ENCODE data around the gene RPRD1A.

RPRD1A gene

GRCh38 chr18:35962320-35962719 lies 105.0 kb downstream of the RPRD1A start:
- DNase-seq: no peak

DNA sequence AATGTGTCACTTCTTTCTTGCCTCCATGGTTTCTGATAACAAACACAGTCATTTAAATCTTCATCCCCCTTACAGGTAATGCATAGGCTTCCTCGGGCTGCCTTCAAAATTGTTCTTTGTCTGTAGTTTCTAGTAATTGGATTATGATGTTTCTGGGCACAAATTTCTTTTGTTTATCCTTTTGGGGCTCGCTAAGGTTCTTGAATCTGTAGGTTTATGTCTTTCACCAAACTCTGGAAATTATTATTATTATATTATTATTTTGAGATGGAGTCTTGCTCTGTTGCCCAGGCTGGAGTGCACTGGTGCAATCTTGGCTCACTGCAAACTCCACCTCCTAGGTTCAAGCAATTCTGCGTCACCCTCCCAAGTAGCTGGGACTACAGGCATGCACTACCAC lies 111.1 kb downstream of the RPRD1A start:
- no peak for DNase-seq

- DNase-seq: no peak
Measured at GRCh38 chr18:35953688-35954087, 113.7 kb downstream of the RPRD1A start.

- no peak for DNase-seq
Measured at GRCh38 chr18:35950628-35950982, 116.8 kb downstream of the RPRD1A start.

DNA sequence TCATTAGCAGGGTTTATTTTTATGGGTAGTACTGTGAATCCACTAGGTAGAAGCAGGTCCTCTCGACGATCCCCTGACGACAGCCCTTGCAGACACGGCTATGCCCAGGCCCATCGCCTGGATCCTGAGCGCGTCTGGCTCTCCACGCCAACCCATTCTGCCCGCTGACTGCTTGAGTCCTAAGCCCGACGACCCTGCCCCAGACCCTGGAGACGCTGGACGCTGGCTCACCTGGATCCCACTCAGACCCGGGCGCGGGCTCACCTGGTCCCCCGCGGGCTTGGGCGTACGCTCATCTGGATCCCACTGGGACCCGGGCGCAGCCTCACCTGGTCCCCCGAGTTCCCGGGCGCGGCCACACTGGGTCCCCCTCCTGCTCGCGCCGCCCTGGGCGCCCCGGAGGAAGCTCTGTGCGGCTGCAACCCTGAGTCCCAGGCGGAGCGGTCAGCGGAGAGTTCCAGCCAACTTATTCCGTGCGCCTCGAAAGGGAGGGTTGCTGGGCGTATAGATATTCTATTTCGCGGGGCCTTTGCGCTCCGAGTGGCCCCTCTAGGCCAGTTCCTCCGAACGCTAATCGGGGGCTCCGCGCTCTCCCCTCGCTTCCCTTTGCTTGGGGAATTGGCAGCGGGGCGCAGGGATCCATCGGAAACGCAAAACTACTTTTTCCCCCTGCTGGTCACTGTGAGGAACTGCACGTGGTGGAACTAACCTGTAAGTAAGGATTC lies 117.3 kb downstream of the RPRD1A start:
- DNase-seq: peak; percentile 70

DNA sequence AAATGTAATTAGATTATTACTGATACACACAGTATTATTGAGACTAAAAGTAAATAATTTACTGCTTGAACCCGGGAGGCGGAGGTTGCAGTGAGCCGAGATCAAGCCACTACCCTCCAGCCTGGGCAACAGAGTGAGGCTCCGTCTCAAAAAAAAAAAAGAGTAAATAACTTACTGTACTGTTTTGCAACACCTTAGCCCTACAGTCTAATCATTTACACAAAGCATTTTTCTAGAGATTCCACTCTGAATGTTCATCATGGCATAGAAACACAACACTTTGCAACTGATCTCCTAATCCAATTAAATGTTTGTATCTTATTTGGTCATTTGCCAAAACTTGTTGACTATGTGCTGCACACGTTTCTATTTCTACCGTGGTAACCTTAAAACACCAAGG lies 118.3 kb downstream of the RPRD1A start:
- DNase-seq: no peak

DNA sequence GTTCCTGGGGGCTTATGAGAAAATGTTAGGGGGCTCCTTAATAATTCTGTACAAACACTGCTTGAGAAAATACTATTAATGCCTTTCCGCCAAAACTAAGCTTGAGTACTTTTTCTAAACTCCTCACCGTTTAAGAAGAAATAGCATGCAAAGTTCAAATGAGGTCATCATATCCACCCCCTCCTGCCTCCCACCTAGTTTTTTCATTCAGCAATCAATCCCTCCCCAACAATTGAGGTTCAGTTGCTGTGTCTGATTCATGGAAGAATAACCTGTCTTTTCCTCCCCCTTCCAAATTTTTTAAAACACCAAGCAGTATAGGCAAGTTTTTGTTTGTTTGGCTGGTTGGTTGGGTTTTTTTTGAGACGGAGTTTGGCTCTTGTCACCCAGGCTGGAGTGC lies 119.3 kb downstream of the RPRD1A start:
- DNase-seq: no peak

DNA sequence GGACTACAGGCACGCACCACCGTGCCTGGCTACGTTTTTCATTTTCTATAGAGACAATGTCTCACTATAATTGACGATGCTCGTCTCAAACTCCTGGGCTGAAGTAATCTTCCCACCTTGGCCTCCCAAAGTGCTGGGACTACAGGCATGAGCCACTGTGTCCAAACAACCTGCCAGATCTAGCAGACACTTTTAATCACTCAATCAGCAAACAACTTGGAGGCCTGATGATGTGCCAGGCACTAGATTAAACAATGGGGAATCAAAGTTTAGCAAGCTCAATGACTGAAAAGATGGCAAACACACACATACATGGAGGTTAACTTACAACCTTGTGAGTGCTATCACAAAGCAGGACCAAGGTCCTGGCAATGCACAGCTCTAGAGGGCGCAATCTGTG lies 124.7 kb downstream of the RPRD1A start:
- no peak for DNase-seq

GRCh38 chr18:35942133-35942532 lies 125.2 kb downstream of the RPRD1A start:
- no peak for DNase-seq

GRCh38 chr18:35941299-35941698 lies 126.1 kb downstream of the RPRD1A start:
- no peak for DNase-seq

Measured in right forelimb (tissue), 1 donor.